HEK293 (cell line): ENCODE results near the gene PRICKLE3.

Source experiments
- GLI4 ChIP-seq: fragments of 450-650 bp; formaldehyde crosslinking; IDR thresholded peaks from 2 replicates; pipeline ENCODE4 v1.5.1; 2016; ENCODE audit warnings: missing biosample characterization, missing genetic modification characterization
- HOXD13 ChIP-seq: sonication (generic); formaldehyde crosslinking; IDR thresholded peaks from 2 replicates; pipeline ENCODE4 v1.8.0; 2022; ENCODE audit warnings: missing genetic modification reagents, borderline replicate concordance
- PATZ1 ChIP-seq: fragments of 450-650 bp; formaldehyde crosslinking; IDR thresholded peaks from 2 replicates; pipeline ENCODE4 v1.5.1; 2016; ENCODE audit warnings: missing biosample characterization, missing genetic modification characterization
- SCRT1 ChIP-seq: fragments of 450-650 bp; formaldehyde crosslinking; IDR thresholded peaks from 2 replicates; pipeline ENCODE4 v1.5.1; 2016; ENCODE audit warnings: missing biosample characterization, missing genetic modification characterization, borderline replicate concordance
- SETDB1 ChIP-seq: IDR thresholded peaks from one replicate; pipeline ENCODE4 v1.6.1; 2017; ENCODE audit warnings: mild to moderate bottlenecking, low read length, moderate library complexity, mixed read lengths; ENCODE audit not compliant: insufficient read length
- SP2 ChIP-seq: fragments of 450-650 bp; formaldehyde crosslinking; IDR thresholded peaks from 2 replicates; pipeline ENCODE4 v1.5.1; 2016; ENCODE audit warnings: missing biosample characterization, missing genetic modification characterization
- SP7 ChIP-seq: fragments of 450-650 bp; formaldehyde crosslinking; IDR thresholded peaks from 2 replicates; pipeline ENCODE4 v1.5.1; 2016; ENCODE audit warnings: missing biosample characterization, missing genetic modification characterization
- TSHZ1 ChIP-seq: fragments of 450-650 bp; formaldehyde crosslinking; IDR thresholded peaks from 2 replicates; pipeline ENCODE4 v1.5.1; 2016; ENCODE audit warnings: missing biosample characterization, missing genetic modification characterization, borderline replicate concordance
- ZBTB10 ChIP-seq: fragments of 450-650 bp; formaldehyde crosslinking; IDR thresholded peaks from 2 replicates; pipeline ENCODE4 v1.5.1; 2016; ENCODE audit warnings: missing biosample characterization, missing genetic modification characterization
- ZEB2 ChIP-seq: fragments of 450-650 bp; formaldehyde crosslinking; IDR thresholded peaks from 2 replicates; pipeline ENCODE4 v1.5.1; 2016; ENCODE audit warnings: missing biosample characterization, missing genetic modification characterization
- ZFP41 ChIP-seq: fragments of 450-650 bp; formaldehyde crosslinking; IDR thresholded peaks from 2 replicates; pipeline ENCODE4 v1.5.1; 2016; ENCODE audit warnings: missing biosample characterization, missing genetic modification characterization, borderline replicate concordance
- ZNF138 ChIP-seq: fragments of 450-650 bp; formaldehyde crosslinking; IDR thresholded peaks from 2 replicates; pipeline ENCODE4 v1.5.1; 2016; ENCODE audit warnings: missing biosample characterization, missing genetic modification characterization, borderline replicate concordance
- ZNF155 ChIP-seq: fragments of 450-650 bp; formaldehyde crosslinking; IDR thresholded peaks from 2 replicates; pipeline ENCODE4 v1.5.1; 2016; ENCODE audit warnings: missing biosample characterization, missing genetic modification characterization
- ZNF169 ChIP-seq: fragments of 450-650 bp; formaldehyde crosslinking; IDR thresholded peaks from 2 replicates; pipeline ENCODE4 v1.5.1; 2016; ENCODE audit warnings: missing biosample characterization, missing genetic modification characterization
- ZNF18 ChIP-seq: fragments of 450-650 bp; formaldehyde crosslinking; IDR thresholded peaks from 2 replicates; pipeline ENCODE4 v1.5.1; 2016; ENCODE audit warnings: missing biosample characterization, missing genetic modification characterization
- ZNF202 ChIP-seq: fragments of 450-650 bp; formaldehyde crosslinking; IDR thresholded peaks from 2 replicates; pipeline ENCODE4 v1.5.1; 2016; ENCODE audit warnings: missing biosample characterization, missing genetic modification characterization, borderline replicate concordance
- ZNF223 ChIP-seq: fragments of 450-650 bp; formaldehyde crosslinking; IDR thresholded peaks from 2 replicates; pipeline ENCODE4 v1.5.1; 2016; ENCODE audit warnings: missing biosample characterization, missing genetic modification characterization
- ZNF350 ChIP-seq: fragments of 450-650 bp; formaldehyde crosslinking; IDR thresholded peaks from 2 replicates; pipeline ENCODE4 v1.5.0; 2017; ENCODE audit warnings: missing biosample characterization, mild to moderate bottlenecking, missing genetic modification characterization
- ZNF416 ChIP-seq: fragments of 450-650 bp; formaldehyde crosslinking; IDR thresholded peaks from 2 replicates; pipeline ENCODE4 v1.5.1; 2016; ENCODE audit warnings: missing biosample characterization, missing genetic modification characterization
- ZNF426 ChIP-seq: fragments of 450-650 bp; formaldehyde crosslinking; IDR thresholded peaks from 2 replicates; pipeline ENCODE4 v1.5.1; 2017; ENCODE audit warnings: missing biosample characterization, missing genetic modification characterization, mild to moderate bottlenecking, inconsistent platforms, moderate library complexity
- ZNF48 ChIP-seq: fragments of 450-650 bp; formaldehyde crosslinking; IDR thresholded peaks from 2 replicates; pipeline ENCODE4 v1.5.1; 2016; ENCODE audit warnings: missing biosample characterization, missing genetic modification characterization
- ZNF501 ChIP-seq: fragments of 450-650 bp; formaldehyde crosslinking; IDR thresholded peaks from 2 replicates; pipeline ENCODE4 v1.5.1; 2016; ENCODE audit warnings: missing biosample characterization, missing genetic modification characterization
- ZNF548 ChIP-seq: fragments of 450-650 bp; formaldehyde crosslinking; IDR thresholded peaks from 2 replicates; pipeline ENCODE4 v1.5.1; 2016; ENCODE audit warnings: missing biosample characterization, missing genetic modification characterization
- ZNF561 ChIP-seq: fragments of 450-650 bp; IDR thresholded peaks from 2 replicates; pipeline ENCODE4 v1.5.1; 2018; ENCODE audit warnings: missing biosample characterization, missing genetic modification characterization, borderline replicate concordance
- ZNF596 ChIP-seq: fragments of 450-650 bp; IDR thresholded peaks from 2 replicates; pipeline ENCODE4 v1.5.0; 2018; ENCODE audit warnings: missing biosample characterization, mild to moderate bottlenecking, missing genetic modification characterization, moderate library complexity
- ZNF610 ChIP-seq: fragments of 450-650 bp; formaldehyde crosslinking; IDR thresholded peaks from 2 replicates; pipeline ENCODE4 v1.5.1; 2016; ENCODE audit warnings: missing biosample characterization, missing genetic modification characterization, borderline replicate concordance
- ZNF624 ChIP-seq: fragments of 450-650 bp; formaldehyde crosslinking; IDR thresholded peaks from 2 replicates; pipeline ENCODE4 v1.5.1; 2017; ENCODE audit warnings: missing biosample characterization, missing genetic modification characterization
- ZNF830 ChIP-seq: fragments of 450-650 bp; IDR thresholded peaks from 2 replicates; pipeline ENCODE4 v1.5.0; 2018; ENCODE audit warnings: missing biosample characterization, missing genetic modification characterization, low read depth, mild to moderate bottlenecking, moderate library complexity
- ZSCAN4 ChIP-seq: fragments of 450-650 bp; formaldehyde crosslinking; IDR thresholded peaks from 2 replicates; pipeline ENCODE4 v1.5.1; 2017; ENCODE audit warnings: missing biosample characterization, missing genetic modification characterization

PRICKLE3 gene

DNA sequence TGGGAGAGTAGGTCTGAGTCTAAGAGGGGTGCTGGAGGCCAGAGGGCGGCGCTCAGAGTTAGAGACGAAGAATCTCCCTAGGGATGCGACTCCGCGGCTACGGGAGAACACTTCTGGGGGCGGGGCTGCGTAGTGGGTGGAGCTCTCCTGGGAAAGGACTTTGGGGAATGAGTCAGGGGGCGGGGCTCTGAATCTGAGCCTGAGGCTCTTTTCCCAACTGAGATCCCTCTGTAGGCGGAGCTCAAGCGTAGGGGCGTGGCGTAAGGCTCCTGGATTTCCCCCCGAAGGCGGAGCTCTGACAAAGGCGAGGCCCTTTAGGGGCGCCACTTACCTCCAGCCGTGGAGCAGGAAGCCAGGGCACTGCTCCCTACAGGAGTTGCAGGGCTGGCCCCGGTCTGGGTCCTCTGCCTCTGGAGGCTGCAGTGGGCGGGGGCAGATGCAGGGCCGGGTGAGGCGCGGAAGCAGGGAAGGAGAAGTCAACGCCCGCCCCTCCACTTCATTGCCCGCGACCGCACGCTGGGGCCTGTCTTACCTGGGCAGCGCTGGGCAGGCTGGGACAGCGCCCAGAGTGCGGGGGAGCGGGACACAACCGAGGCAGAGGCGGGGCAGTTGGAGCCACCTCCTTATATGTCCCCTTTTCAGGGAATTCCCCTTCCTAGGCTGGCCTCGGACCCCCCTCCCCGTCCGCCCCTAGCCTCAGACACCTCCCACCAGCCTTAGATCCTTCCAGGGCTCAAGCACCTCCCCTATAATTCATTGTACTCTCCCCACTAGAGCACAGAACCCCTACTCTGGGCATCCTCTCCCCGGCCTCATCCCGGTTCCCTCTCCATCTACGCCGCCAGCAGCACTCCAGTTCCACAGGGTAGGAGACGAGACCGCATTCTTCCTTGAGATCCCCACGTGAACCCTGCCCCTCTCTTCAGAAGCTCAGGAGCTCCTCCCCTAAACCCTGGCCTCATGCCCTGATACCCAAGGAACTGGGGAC lies 1.6 kb downstream of the PRICKLE3 start (continued):
- no peak for TF ChIP-seq ZSCAN4 (tag by site-specific recombination)
- TF ChIP-seq ZNF501 (tag by site-specific recombination) = no peak
- no peak for TF ChIP-seq ZNF169 (tag by site-specific recombination)
- no peak for TF ChIP-seq ZNF596
- no peak for TF ChIP-seq ZNF350
- TF ChIP-seq ZNF416 (tag by site-specific recombination) = no peak
- no peak for TF ChIP-seq ZNF48 (tag by site-specific recombination)
- TF ChIP-seq ZFP41 = no peak
- TF ChIP-seq ZBTB10 (tag by site-specific recombination) = no peak
- no peak for TF ChIP-seq TSHZ1 (tag by site-specific recombination)
- TF ChIP-seq ZNF624 = no peak
- no peak for TF ChIP-seq ZNF548 (tag by site-specific recombination)
- TF ChIP-seq ZNF426 = no peak
- no peak for TF ChIP-seq ZNF138 (tag by site-specific recombination)
- TF ChIP-seq SETDB1 = no peak
- no peak for TF ChIP-seq SCRT1 (tag by site-specific recombination)
- TF ChIP-seq ZNF561 (tag by site-specific recombination) = peak; percentile 46
- TF ChIP-seq PATZ1 (tag by site-specific recombination) = peak; percentile 84
- peak; percentile 77 for TF ChIP-seq SP2 (tag by site-specific recombination)
- no peak for TF ChIP-seq ZNF830 (tag by site-specific recombination)
- TF ChIP-seq GLI4 (tag by site-specific recombination) = no peak
- peak; percentile 78 for TF ChIP-seq ZEB2 (tag by site-specific recombination)
- peak; percentile 67 for TF ChIP-seq SP7 (tag by site-specific recombination)
- no peak for TF ChIP-seq ZNF202 (tag by site-specific recombination)
- TF ChIP-seq HOXD13 (CRISPR knock-in tag) = no peak
- no peak for TF ChIP-seq ZNF18 (tag by site-specific recombination)
- no peak for TF ChIP-seq ZNF223 (tag by site-specific recombination)
- TF ChIP-seq ZNF155 (tag by site-specific recombination) = no peak
- TF ChIP-seq ZNF610 (tag by site-specific recombination) = no peak
